GM12874 (cell line): Measurements from ENCODE around the gene PLEKHA1.

Source experiments
- CTCF ChIP-seq: IDR thresholded peaks from 2 replicates; pipeline ENCODE4 v1.5.1; 2011; ENCODE audit warnings: low read depth, mild to moderate bottlenecking, control low read depth, low read length, moderate library complexity; ENCODE audit not compliant: insufficient read depth

The PLEKHA1 gene

GRCh38 chr10:122457934-122458333 is 83.4 kb downstream of the PLEKHA1 start:
- no peak for TF ChIP-seq CTCF

GRCh38 chr10:122458693-122459092 is 84.2 kb downstream of the PLEKHA1 start:
- no peak for TF ChIP-seq CTCF

GRCh38 chr10:122459561-122460273 is 85.2 kb downstream of the PLEKHA1 start:
- no peak for TF ChIP-seq CTCF

- TF ChIP-seq CTCF: no peak
These were observed 86.4 kb downstream of the PLEKHA1 start for GRCh38 chr10:122460891-122461293.

GRCh38 chr10:122461367-122461728 is 86.8 kb downstream of the PLEKHA1 start, which contains the start of gene HTRA1:
TSS of gene HTRA1 (plus strand) at chr10:122461553. CDS start at chr10:122461653, 100 bp downstream.
- TF ChIP-seq CTCF: no peak

- no peak for TF ChIP-seq CTCF
These were observed 87.4 kb downstream of the PLEKHA1 start for GRCh38 chr10:122461729-122462532.
